GM23338 (cell line): ENCODE results near the gene AFF3. TPM values are rescaled to one million over a fixed set of nuclear protein-coding genes. Genes with fewer than 3 reads are reported as not detected.

Experiments used
- ATAC-seq: fragments of 200-7000 bp; cut with Tn5 transposase; 3 replicates; pipeline ENCODE4 v1.9.1; 2020
- DNase-seq: peaks from one replicate; pipeline ENCODE4 v3.0.0-alpha.2; 2015; ENCODE audit warnings: low spot score
- H2AFZ ChIP-seq: fragments of 200-600 bp; sonication (generic); 2 replicates; pipeline ENCODE4 v1.8.0; 2016; ENCODE audit warnings: antibody characterized with exemption, mild to moderate bottlenecking, moderate library complexity
- H3F3A ChIP-seq: fragments of 200-600 bp; sonication (generic); replicated peaks from 2 replicates; pipeline ENCODE4 v1.8.0; 2017; ENCODE audit warnings: antibody characterized with exemption, mixed run types, low read depth
- H3K27ac ChIP-seq: fragments of 200-600 bp; sonication (generic); 2 replicates; pipeline ENCODE4 v1.6.1; 2016; ENCODE audit warnings: low read depth
- H3K27me3 ChIP-seq: fragments of 200-600 bp; sonication (generic); 2 replicates; pipeline ENCODE4 v1.8.0; 2016; ENCODE audit warnings: mild to moderate bottlenecking, mixed run types, moderate library complexity; ENCODE audit not compliant: insufficient read depth
- H3K36me3 ChIP-seq: fragments of 200-600 bp; sonication (generic); 2 replicates; pipeline ENCODE4 v1.8.0; 2016; ENCODE audit warnings: mild to moderate bottlenecking; ENCODE audit not compliant: insufficient read depth
- H3K4me1 ChIP-seq: fragments of 200-600 bp; sonication (generic); 2 replicates; pipeline ENCODE4 v1.8.0; 2016; ENCODE audit warnings: mild to moderate bottlenecking, moderate library complexity; ENCODE audit not compliant: insufficient read depth
- H3K4me2 ChIP-seq: fragments of 200-600 bp; sonication (generic); 2 replicates; pipeline ENCODE4 v1.7.1; 2017; ENCODE audit warnings: mixed run types
- H3K4me3 ChIP-seq: fragments of 200-600 bp; sonication (generic); 2 replicates; pipeline ENCODE4 v1.6.1; 2016; ENCODE audit warnings: mixed run types
- H3K79me2 ChIP-seq: fragments of 200-600 bp; sonication (generic); replicated peaks from 2 replicates; pipeline ENCODE4 v1.8.0; 2017; ENCODE audit warnings: mild to moderate bottlenecking; ENCODE audit not compliant: insufficient read depth
- H3K9me2 ChIP-seq: fragments of 200-600 bp; sonication (generic); 2 replicates; pipeline ENCODE4 v1.8.0; 2017; ENCODE audit not compliant: insufficient read depth
- H4K20me1 ChIP-seq: fragments of 200-600 bp; sonication (generic); replicated peaks from 2 replicates; pipeline ENCODE4 v1.8.0; 2017; ENCODE audit warnings: mild to moderate bottlenecking; ENCODE audit not compliant: insufficient read depth
- H3K27ac Mint-ChIP-seq: 2 replicates; pipeline ENCODE4 v1.8.0; 2020; ENCODE audit warnings: inconsistent platforms, mild to moderate bottlenecking, moderate library complexity, mixed read lengths
- H3K27me3 Mint-ChIP-seq: 3 replicates; pipeline ENCODE4 v1.8.0; 2022; ENCODE audit warnings: low read depth, mild to moderate bottlenecking, moderate library complexity, mixed read lengths, inconsistent platforms; ENCODE audit not compliant: insufficient read depth, poor library complexity
- H3K36me3 Mint-ChIP-seq: 3 replicates; pipeline ENCODE4 v1.8.0; 2021; ENCODE audit warnings: low read depth, mild to moderate bottlenecking, inconsistent platforms, moderate library complexity, mixed read lengths
- H3K4me1 Mint-ChIP-seq: 3 replicates; pipeline ENCODE4 v1.8.0; 2020; ENCODE audit warnings: mild to moderate bottlenecking, inconsistent platforms, mixed read lengths
- H3K4me3 Mint-ChIP-seq: 3 replicates; pipeline ENCODE4 v1.8.0; 2021; ENCODE audit warnings: moderate library complexity, mild to moderate bottlenecking, inconsistent platforms, mixed read lengths
- H3K9me3 Mint-ChIP-seq: 3 replicates; pipeline ENCODE4 v1.8.0; 2020; ENCODE audit warnings: moderate library complexity, mild to moderate bottlenecking, inconsistent platforms, mixed read lengths
- CREB1 ChIP-seq: fragments of 250-450 bp; sonication (Bioruptor Pico); IDR thresholded peaks from 2 replicates; pipeline ENCODE4 v1.5.0; 2020; ENCODE audit warnings: low read depth, mild to moderate bottlenecking, moderate library complexity
- EZH2 ChIP-seq: fragments of 200-600 bp; sonication (generic); IDR thresholded peaks from one replicate; pipeline ENCODE4 v1.8.0; 2017; ENCODE audit warnings: antibody characterized with exemption, mild to moderate bottlenecking, low read depth; ENCODE audit not compliant: unreplicated experiment
- JUNB ChIP-seq: IDR thresholded peaks from one replicate; pipeline ENCODE4 v1.6.1; 2016; ENCODE audit warnings: antibody characterized with exemption; ENCODE audit not compliant: unreplicated experiment
- NANOG ChIP-seq: IDR thresholded peaks from 2 replicates; pipeline ENCODE4 v1.6.1; 2016; ENCODE audit warnings: antibody characterized with exemption, borderline replicate concordance
- REST ChIP-seq: IDR thresholded peaks from one replicate; pipeline ENCODE4 v1.6.1; 2018; ENCODE audit warnings: antibody characterized with exemption; ENCODE audit not compliant: unreplicated experiment
- ZNF462 ChIP-seq: fragments of 250-450 bp; sonication (Bioruptor Pico); IDR thresholded peaks from 2 replicates; pipeline ENCODE4 v1.5.0; 2020; ENCODE audit warnings: mild to moderate bottlenecking, moderate library complexity
- polyA plus RNA-seq: library from polyadenylated mRNA; unstranded; fragments of >200 nt; fragmentation: Nextera tagmentation; extraction: Ambion mirVana; gene quantifications from 2 replicates; pipeline ENCODE4 v1.2.1, GENCODE V29; 2016
- total RNA-seq: library from RNA; depleted of rRNA; stranded (reverse); fragments of >200 nt; shearing (Covaris generic); gene quantifications from 2 replicates; pipeline ENCODE4 v1.2.3, GENCODE V29; 2014
- TF ChIP-seq, protein P1 (sequence below): IDR thresholded peaks from 2 replicates; pipeline ENCODE4 v1.6.1; 2016; ENCODE audit warnings: antibody characterized with exemption

The AFF3 gene
- total and polyA plus RNA-seq, 2 experiments from 2014 or later = 0.73 to 1.4 TPM

DNA sequence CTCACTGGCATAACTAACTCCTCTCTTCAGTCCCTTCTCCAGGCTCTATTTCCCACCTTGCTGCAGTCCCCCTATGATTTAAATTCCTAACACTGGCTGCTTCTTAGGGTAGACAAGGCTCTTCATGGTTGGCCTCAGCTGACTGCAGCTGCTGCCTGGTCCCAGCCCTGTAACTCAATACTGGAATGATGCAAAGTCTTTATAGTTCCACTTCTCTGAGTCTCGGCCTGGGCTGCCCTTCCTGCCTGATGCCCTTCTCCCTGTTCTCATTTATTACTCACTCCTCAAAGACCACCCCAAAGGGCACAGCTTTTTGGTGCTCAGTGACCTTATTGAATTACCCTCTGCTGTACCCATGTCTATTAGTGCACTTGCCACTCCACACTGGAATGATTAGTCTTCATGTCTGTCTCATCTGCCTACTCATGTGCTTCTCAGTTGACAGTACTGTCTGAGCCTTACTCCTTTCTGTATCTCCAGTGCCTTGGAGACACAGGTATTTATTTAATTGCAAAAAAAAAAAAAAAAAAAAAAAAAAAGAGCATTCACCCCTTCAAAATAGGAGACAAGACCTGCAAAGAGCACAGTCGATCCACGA lies 453.1 kb downstream of the AFF3 start (continued):
- TF ChIP-seq REST (no peak), CREB1 (CRISPR knock-in tag) (no peak)

GRCh38 chr2:99688699-99689098 lies 453.7 kb downstream of the AFF3 start:
- Histone ChIP-seq H3K27ac (no peak overlapping the region), H3K9me2 (peaks cover 10% of the 10 kb centered on the region; the same call in 1 of the 2 replicates), H2AFZ (no peak overlapping the region), H3K27me3 (no peaks in the 10 kb centered on the region), H3K4me3 (no peak overlapping the region), H3F3A (no peaks in the 10 kb centered on the region), H3K4me1 (no peaks in the 10 kb centered on the region), H3K4me2 (no peak overlapping the region), H3K79me2 (no peaks in the 10 kb centered on the region), H3K36me3 (no peaks in the 10 kb centered on the region), H4K20me1 (no peaks in the 10 kb centered on the region)
- Mint-ChIP-seq H3K36me3 (no peaks in the 10 kb centered on the region), H3K9me3 (no peaks in the 10 kb centered on the region; the same call in 2 of the 3 replicates), H3K4me3 (no peak overlapping the region), H3K27me3 (peaks cover 3% of the 10 kb centered on the region), H3K27ac (no peak overlapping the region), H3K4me1 (no peaks in the 10 kb centered on the region)
- ATAC-seq = no peak
- DNase-seq = no peak
- TF ChIP-seq NANOG (no peak), CREB1 (CRISPR knock-in tag) (no peak), REST (no peak), JUNB (no peak), ZNF462 (no peak), EZH2 (no peak)
- TF ChIP-seq, protein P1, sequence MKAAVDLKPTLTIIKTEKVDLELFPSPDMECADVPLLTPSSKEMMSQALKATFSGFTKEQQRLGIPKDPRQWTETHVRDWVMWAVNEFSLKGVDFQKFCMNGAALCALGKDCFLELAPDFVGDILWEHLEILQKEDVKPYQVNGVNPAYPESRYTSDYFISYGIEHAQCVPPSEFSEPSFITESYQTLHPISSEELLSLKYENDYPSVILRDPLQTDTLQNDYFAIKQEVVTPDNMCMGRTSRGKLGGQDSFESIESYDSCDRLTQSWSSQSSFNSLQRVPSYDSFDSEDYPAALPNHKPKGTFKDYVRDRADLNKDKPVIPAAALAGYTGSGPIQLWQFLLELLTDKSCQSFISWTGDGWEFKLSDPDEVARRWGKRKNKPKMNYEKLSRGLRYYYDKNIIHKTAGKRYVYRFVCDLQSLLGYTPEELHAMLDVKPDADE = no peak
